NCI-H2107 treated with DMSO at 0.1 percent for 48 hours (cell line): ENCODE results near the gene BIK.
A peak's percentile ranks its signal among the peaks of the same experiment; 100 is the strongest.
"Not testable (repeated sequence)": the region's sequence is repeated elsewhere in the genome, so short reads cannot be mapped to it uniquely, and the experiment has no call there.

Experiments used
- DNase-seq: peaks from one replicate; lab custom pipeline; 2025; ENCODE audit not compliant: unreplicated experiment; lab: John Stamatoyannopoulos, UW

Gene BIK

DNA sequence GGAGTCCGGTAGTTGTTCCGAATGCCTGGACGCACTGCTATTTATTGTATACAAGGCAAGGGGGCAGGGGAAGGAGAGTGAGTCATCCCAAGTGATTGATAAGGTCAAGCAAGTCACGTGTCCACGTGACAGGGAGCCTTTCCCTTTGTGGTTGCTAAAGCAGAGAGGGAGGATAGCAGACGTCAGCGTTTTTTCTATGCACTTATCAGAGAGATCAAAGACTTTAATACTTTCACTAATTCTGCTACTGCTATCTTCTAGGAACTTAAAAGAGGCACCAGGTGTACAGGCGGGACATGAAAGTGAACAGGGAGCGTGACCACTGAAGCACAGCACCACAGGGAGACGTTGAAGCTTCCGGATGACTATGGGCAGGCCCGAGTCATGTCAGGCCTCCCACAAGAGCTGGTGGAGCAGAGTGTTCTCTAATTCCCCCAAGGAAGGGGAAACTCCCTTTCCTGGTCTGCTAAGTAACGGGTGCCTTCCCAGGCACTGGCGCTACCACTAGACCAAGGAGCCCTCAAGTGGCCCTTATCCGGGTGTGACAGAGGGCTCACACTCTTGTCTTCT lies 6.4 kb upstream of the BIK start:
- DNase-seq: not testable (repeated sequence)

GRCh38 chr22:43104950-43105349 lies 5.6 kb upstream of the BIK start:
- not testable (repeated sequence) for DNase-seq

GRCh38 chr22:43106302-43106701 lies 4.2 kb upstream of the BIK start:
- DNase-seq: no peak

GRCh38 chr22:43109511-43109910 lies 1.0 kb upstream of the BIK start:
- no peak for DNase-seq

GRCh38 chr22:43109921-43110443 lies 568 bp upstream of the BIK start:
- no peak for DNase-seq

- peak; percentile 16 for DNase-seq
These were observed 525 bp downstream of the BIK start for GRCh38 chr22:43110927-43111623.

GRCh38 chr22:43113526-43114251 lies 3.1 kb downstream of the BIK start:
- DNase-seq: no peak

DNA sequence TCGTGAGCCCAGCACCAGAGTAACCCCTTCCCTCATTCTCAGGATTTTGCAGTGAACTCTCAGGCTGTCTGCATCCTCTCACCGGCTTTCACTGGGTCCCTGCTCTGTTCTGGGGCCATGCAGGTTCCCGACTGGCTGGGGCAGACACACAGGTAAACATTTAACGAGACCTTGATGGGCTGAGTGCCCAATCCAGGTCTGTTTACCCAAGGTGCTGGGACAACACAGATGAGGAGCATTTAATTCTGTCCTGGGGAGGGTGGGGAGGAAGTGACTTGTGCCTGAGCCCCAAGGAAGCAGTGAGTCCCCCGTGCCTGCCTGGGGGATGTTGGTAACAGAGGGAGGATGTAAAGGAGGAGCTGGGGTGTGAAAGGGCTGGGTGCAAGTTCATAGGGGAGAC lies 4.4 kb downstream of the BIK start:
- DNase-seq: no peak

DNA sequence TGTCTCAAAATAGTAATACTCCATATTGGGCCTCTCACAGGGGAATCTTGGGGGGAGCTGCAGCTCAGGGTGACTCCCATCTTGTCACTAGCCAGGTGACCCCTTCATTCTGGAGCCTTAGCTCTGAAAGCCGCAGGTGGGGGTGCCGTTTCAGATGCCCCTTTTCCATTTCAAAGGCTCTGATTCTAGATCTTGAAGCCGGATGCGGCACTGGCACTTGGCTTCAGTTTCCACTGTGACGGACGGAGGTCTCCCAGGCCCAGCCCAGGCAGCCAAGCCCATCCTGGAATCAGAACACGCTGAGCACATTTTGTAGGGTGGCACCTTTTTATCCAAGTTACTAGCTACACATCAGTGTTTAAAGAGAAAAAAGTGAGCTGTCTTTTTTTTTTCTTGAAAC lies 6.4 kb downstream of the BIK start:
- DNase-seq: no peak

DNA sequence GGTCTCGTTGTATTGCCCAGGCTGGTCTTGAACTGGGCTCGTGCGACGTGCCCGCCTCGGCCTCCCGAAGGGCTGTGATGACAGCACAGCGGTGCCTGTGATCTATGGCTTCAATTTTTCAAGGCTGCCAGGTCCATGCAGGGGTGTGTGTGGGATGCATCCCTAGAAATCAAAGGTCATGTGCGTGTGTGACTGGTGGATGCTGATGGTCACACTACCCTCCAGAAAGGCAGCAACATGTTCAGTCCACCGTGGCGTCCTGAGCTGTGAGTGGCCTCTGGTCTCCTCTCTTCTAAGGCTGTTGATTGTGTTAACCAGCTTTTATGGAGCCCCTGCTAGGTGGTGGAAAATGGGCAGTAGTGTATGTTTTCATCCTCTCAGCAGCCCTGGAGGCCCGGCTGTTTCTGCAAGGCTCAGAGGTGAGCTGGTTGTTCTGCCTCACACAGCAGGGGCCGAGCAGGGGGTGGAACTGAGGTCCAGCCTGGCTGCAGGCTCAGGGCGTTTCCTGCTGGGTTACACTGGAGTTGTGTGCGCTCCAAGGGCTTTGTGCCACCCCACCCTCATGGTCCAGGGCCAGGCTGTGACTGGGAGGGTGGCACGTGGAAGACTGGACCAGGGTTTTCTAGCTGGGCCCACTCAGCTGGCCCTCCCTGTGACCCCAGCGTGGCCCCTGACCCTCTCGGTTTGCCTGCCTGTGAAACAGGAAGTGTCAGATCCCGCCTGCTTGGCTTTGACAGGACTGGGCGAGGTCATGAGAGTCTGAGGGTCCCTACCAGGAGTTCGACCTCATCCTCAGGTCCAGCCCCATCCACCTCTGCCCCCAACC lies 7.7 kb downstream of the BIK start:
- no peak for DNase-seq

DNA sequence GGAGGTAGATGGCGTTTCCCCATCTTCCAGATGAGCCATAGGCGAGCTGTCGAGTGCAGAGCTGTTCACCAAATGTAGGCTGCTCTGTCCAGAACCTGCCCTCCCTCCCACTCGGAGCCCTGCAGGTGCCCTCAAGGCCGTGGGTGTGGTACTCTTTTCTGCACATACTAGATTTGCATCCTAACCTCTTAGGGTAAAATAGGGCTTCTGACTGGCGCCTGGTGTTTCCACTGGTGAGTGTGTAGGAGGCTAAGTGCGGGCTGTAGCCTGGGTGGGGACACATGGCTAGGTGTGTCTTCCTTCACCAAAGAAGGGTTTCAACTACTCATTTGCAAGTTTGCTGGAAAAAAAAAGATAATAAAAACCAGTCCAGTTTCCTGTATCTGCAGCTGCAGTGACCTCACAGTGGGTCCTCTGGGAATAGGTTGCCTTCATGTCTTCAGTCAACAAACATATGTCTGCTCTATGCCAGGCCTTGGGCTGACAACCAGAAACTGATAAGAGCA lies 8.5 kb downstream of the BIK start:
- DNase-seq: no peak

GRCh38 chr22:43126501-43127165 lies 16.1 kb downstream of the BIK start:
- DNase-seq: no peak

- DNase-seq: no peak
These were observed 16.8 kb downstream of the BIK start for GRCh38 chr22:43127166-43127908.

GRCh38 chr22:43128116-43128515 lies 17.6 kb downstream of the BIK start:
- DNase-seq: no peak

DNA sequence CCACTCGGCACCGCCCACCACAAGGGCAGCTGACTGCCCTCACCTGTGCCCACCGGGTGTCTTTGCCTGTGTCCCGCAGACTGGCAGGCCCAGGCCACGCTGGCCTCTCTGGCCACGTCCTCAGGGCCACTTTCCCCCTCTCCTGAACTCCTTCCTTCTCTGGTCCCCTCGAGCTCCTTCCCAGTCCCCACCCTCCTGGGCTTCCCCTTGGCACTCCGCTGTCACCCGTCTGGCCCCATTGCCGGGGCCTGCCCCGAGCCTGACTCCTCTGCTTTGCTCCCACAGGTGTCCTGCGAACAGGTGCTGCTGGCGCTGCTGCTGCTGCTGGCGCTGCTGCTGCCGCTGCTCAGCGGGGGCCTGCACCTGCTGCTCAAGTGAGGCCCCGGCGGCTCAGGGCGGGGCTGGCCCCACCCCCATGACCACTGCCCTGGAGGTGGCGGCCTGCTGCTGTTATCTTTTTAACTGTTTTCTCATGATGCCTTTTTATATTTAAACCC lies 18.4 kb downstream of the BIK start:
- DNase-seq: peak; percentile 58

DNA sequence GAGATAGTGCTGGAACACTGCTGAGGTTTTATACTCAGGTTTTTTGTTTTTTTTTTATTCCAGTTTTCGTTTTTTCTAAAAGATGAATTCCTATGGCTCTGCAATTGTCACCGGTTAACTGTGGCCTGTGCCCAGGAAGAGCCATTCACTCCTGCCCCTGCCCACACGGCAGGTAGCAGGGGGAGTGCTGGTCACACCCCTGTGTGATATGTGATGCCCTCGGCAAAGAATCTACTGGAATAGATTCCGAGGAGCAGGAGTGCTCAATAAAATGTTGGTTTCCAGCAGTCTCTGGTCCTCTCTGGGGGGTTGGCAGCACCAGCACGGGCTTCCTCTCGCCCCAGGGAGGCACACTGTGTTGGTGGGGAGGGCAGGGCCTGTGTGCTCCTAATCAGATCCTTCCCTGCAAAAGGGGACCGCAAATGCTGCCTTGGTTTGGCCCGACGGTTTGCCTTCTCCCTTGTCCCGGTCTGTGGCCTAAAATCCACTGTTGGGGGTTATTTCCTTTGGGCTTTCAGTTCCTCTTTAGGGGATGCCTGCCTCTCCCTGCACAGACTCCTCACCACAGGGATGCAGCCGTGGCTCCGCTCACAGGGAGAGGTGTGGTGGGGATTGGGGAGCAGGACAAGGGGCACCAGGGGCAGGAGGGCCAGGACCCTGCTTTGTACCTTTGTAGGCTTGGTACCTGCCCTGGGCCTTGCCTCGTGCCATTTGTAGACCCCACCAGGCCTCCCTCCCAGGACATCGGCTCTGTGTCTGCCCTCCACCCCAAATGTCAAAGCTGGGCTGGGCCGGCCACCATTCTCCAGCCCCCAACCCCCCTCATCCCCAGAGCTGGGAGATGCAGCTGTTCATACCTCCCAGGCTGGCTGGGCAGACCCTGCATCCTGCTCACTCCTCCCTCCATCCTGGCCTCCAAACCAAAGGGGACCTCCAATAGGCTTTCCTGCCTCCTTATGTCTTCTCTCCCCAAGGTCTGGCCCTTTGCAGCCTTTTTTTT lies 19.2 kb downstream of the BIK start:
- no peak for DNase-seq

DNA sequence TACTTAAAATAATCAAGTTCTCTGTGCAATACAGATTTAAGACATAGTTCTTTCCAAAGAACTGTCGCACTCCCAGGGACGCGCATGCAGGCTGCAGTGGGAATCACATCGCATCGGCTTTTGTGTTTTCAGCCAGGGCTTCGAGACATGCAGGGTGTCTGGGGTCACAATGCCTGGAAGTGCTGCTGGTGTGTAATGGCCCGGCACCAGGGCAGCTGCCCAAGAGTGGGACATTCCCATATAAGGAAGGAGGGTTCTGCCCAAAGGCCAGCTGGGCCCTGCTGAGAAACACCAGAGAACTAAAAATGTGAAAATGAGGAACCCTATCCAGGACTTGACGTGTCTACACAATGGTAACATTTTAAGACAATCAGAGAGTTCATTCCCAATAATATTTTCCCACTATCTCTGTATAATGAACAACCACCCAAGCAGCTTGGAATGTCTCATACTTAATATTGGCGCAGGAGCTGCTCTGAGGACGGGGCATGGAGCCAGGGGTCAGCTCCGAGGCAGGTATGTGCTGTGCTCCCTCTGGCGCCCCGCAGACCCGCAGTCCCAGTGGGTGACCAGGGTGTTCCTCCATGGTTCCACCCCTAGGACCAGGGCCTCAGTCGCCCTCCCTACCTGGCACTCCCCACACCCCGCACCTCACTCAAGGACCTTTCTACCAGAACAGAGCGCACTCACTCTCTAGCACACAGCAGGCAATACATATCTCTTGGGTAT lies 21.4 kb downstream of the BIK start:
- DNase-seq: no peak

GRCh38 chr22:43133401-43133800 lies 22.9 kb downstream of the BIK start:
- no peak for DNase-seq
